ENCODE measurements around the gene MRPL21. TPM values are rescaled to one million over a fixed set of nuclear protein-coding genes. Genes with fewer than 3 reads are reported as not detected.

The MRPL21 gene
- total and polyA plus RNA-seq, 2 donors (not counting 1 experiment from before 2014, with no cell fraction given) = 23.8 to 35.8 TPM

GRCh38 chr11:68842427-68843051 lies 61.1 kb downstream of the MRPL21 start:
- peaks cover 47% of the 10 kb centered on the region for H3K4me1 Mint-ChIP-seq
- peaks cover 39 to 56% of the 10 kb centered on the region in 2 donors for H3K4me1 ChIP-seq (ENCODE audit: control insufficient read depth in 2 of 2, insufficient read depth in 2 of 2, low read length in 2 of 2)
- no peak for ATAC-seq (ENCODE audit: low read depth)

More at GRCh38 chr11:68842427-68843051, 61.1 kb downstream of the MRPL21 start:
- WGBS (ENCODE audit: insufficient coverage) = 8% methylated on average over 15 of the region's 25 CpGs
- no peaks in the 10 kb centered on the region for H4K20me1 ChIP-seq (ENCODE audit: control insufficient read depth, insufficient read depth, low read length, poor library complexity, severe bottlenecking)
- no peaks in the 10 kb centered on the region for H3K9me3 ChIP-seq (ENCODE audit: control extremely low read depth in 1 of 3, control insufficient read depth in 2 of 3, insufficient read depth in 1 of 3, low read length in 2 of 3)
- H2AFZ ChIP-seq (ENCODE audit: insufficient read depth, low read depth, low read length, poor library complexity, severe bottlenecking) = peak overlapping the region; percentile 93
- peak overlapping the region in 1 of 2 donors; percentile 8 for H3K27ac ChIP-seq (ENCODE audit: low read length in 2 of 2)
- H3K4me3 Mint-ChIP-seq = peak overlapping the region; percentile 88
- ChIA-PET POLR2A (interaction anchor here (0.5 to 2.3 kb wide), 7 partner anchors 12 to 92 kb away, joined by 3 to 10 read pairs (median 4); partner anchors contain the start of genes IGHMBP2 and MRPL21), CTCF (interaction anchor here (1.0 to 4.3 kb wide), 10 partner anchors 9 to 801 kb away, joined by 3 to 70 read pairs (median 16); no protein-coding TSS in a partner anchor)
- H3K27me3 ChIP-seq (replicated peaks in 1 of 4; ENCODE audit: control extremely low read depth in 1 of 4, control insufficient read depth in 3 of 4, insufficient read depth in 4 of 4, low read length in 3 of 4) = no peaks in the 10 kb centered on the region
- intact Hi-C loops (cut with micrococcal nuclease) = loop anchor here (1.0 to 10.0 kb wide), 3 partner anchors 17 to 455 kb away; no protein-coding TSS in a partner anchor
- no peaks in the 10 kb centered on the region for H3K27me3 Mint-ChIP-seq
- peak overlapping the region; percentile 91 for H3K4me2 ChIP-seq (replicated peaks; ENCODE audit: low read depth, low read length, poor library complexity, severe bottlenecking)
- H3K4me3 ChIP-seq (ENCODE audit: control extremely low read depth in 1 of 5, extremely low read depth in 1 of 5, insufficient read depth in 1 of 5, low read depth in 2 of 5, low read length in 4 of 5) = peak overlapping the region; percentile 59 to 88 (median 72)
- peak overlapping the region; percentile 79 for H3K27ac Mint-ChIP-seq
- TF ChIP-seq CTCF (IDR thresholded peaks at IDR 0.05) (no peak), EZH2 (IDR thresholded peaks at IDR 0.05; ENCODE audit: borderline replicate concordance, insufficient read depth, low read depth, low read length, poor library complexity, severe bottlenecking) (no peak)
- no peaks in the 10 kb centered on the region for H3K79me2 ChIP-seq (ENCODE audit: control insufficient read depth, insufficient read depth, low read length)
- peak; percentile 31 for DNase-seq
- peak overlapping the region; percentile 76 for H3K9ac ChIP-seq (ENCODE audit: low read length)
- H3K9me3 Mint-ChIP-seq (ENCODE audit: insufficient read depth) = no peaks in the 10 kb centered on the region
- H3K36me3 ChIP-seq (replicated peaks in 1 of 2; ENCODE audit: control extremely low read depth in 1 of 2, control insufficient read depth in 1 of 2, extremely low read depth in 1 of 2, insufficient read depth in 2 of 2, low read length in 1 of 2) = no peaks in the 10 kb centered on the region
